Measurements from ENCODE around the gene CTIF.
A peak's percentile ranks its signal among the peaks of the same experiment; 100 is the strongest.
"Not testable (repeated sequence)": the region's sequence is repeated elsewhere in the genome, so short reads cannot be mapped to it uniquely, and the experiment has no call there.

CTIF gene

DNA sequence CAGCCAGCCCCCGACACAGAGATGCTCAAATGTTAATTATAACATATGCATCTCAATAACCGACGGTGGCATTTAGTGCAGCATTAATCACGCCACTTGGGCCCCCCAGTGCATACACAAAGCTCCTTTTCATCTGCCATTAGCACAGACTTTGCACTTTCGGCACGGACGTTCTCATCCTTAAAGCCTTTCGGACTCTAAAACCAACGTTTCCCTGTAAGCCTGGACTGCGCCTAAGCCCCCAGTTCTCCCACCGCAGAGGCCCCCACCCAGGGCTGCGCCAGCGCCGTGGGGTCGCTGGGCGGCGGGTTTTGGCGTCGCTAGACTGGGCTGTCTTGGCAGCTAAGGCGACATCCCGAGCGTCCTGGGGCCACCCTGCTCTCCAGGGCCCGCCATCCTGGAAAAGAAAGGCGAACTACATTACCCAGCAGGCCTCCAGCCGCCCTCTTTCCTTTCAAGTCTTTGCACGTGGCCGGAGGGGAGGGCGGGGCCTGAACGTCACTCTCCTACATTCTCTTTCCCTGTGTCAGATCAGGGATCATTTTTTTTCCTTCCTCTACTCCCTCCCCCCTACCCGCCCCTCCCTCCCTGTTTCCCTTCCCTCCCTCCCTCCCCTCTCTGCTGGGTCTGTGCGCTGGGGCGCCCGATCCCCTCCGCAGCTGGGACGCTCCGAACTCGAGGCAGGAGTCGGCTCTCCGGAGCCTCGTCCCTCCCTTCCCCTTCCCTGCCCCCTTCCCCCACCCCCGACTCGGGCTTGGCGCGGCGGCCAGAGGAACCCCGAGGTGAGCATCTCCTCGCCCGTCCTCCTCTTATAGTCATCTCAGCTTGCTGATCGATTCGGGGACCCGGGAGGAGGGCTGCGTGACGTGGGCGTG lies at the start of gene CTIF:
TSS of gene CTIF (plus strand) at position 501 of the 875 bp plus-strand sequence. CDS start 80,535 bp downstream, outside the sequence.
- DNase-seq: peak; percentile 57

DNA sequence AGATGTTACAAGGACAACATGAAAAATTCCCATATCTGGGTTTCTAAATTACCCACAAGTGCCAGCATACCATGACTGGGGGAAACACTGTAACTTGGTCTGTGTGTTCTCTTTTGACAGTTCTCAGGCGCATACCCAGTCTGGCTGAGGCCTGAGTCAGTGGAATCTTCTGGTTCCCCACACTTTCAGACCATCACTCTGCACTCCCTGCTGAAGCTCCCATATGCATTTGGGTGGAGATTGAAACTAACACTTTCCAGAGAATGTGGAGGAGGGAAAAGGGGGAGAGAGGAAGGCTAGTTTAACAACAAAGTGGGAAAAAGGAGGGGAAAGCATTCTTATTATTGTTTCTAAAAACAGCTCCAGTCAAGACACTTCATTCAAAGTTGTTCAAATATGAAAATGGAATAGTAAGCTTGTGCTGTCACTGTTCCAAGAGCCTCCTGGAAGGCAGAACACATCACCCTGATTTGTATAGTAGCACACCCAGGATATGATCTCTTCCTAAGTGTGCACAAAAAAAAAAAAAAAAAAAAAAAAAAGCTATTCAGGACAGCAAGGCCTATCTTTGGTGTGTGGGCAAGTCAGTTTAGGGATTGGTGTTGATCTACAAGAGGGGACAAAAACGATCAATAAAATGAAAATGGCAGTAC lies 48.1 kb upstream of the CTIF start:
- DNase-seq: no peak

DNA sequence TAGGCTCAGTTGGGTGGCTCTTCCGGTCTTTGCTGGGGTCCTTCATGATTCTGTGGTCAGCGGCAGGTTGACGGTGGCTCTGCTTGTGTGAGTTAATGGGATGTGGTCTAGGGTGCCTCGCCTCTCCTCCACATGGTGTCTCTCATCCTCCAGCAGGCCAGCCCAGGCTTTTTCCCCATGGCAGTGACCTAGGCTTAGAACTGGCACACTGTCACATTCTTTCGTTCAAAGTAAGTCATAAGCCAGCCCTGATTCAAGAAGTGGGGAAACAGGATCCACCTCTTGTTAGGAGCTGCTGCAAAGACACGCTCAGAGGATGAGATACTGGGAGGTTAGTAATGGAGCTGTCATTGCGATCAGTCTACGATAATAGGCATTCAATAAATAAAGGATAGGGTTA lies 46.0 kb upstream of the CTIF start:
- no peak for DNase-seq

DNA sequence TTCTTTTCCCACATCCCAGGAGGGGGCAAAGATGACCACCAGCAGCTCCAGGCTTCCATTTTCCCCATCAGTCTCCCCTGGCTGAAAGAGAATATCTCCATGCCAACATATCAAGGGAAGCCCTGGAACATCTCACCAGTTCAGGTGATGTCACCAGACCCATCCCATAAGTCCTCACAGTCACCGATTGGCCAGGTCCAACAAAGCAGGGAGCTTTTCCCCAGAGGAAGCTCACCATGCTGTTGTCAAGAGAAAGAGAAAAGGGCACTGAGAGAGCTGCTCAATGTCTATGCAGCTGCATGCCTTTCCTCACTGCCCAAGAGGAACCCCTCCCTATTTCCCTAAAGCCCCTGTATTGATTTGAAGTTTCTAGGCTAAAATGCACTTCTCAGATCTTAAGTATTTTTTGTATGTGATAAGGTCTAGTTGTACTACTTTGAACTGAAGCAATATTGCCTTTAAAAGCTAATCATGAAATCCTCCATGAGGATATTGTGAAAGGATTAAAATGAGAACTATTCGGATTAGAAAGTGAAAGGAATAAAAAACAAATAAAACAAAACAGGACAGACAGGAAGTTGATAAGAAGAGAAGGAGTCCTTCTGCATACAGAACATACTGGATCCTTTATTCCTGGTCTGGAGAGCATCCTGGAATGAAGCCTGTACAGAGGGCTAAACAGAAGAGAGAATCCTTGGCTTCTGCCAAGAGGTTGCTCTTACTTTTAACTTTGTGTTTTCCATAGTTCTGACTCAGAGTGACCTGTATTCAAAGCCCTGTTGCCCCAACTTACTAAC lies 45.2 kb upstream of the CTIF start:
- DNase-seq: no peak

DNA sequence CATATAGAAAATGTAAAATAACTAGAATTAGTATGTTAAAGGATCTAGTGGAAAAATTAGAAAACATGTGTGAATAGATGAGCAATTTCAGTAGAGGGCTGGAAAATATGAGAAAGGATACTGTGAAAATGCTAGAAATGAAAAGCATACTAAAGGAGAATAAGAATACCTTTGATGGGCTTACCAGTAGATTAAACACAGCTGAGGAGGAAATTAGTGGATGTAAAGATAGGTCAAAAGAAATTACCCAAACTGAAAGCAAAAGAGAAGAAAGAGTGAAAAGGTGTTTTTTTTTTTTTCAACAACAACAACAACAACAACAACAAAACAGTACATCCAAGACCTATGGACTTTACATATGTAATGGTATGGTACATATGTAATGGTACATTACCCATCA lies 41.0 kb upstream of the CTIF start:
- no peak for DNase-seq

DNA sequence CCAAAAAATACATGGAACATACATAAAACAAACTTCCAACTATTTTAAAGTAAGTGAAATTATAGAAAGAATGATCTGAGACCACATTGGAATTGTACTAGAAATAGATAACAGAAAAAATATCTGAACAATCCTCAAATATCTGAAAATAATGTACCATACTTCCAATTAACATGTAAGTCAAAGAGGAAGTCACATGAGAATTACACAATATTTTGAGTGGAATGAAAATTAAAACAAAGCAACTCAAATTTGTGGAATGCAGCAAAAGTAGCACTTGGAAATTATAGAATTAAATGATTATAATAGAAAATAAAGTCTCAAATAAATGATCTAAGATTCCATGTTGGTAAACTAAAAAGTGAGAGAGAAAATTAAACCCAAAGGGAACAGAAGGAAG lies 38.3 kb upstream of the CTIF start:
- no peak for DNase-seq

DNA sequence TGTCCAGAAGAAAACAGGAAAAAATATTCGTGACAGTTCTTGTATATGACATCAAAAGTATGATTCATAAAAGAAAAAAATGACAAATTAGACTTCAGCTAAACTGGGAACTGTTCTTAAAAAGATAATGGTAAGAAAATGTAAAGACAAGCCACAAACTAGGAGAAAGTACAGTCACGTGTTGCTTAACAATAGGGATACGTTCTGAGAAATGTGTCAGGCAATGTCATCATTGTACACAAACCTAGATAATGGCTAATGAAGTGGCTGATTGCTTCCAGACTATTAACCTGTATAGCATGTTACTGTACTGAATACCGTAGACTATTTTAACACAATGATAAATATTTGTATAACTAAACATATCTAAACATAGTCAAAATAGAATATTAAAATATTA lies 35.9 kb upstream of the CTIF start:
- DNase-seq: no peak

DNA sequence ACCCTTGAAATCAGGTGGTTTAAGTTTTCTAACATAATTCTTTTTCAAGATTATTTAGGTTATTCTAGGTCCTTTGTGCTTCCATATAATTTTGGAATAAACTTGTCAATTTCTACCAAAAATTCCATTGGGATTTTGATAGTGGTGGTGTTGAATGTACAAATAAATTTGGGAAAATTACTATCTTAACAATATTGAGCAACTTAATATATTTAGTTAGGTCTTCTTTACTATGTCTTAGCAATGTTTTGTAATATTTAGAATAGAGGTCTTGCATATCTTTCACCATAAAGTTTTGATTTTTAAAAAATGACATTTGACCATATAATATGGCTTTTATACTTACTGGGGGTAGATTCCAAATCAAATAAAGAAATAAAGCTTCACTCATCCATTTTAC lies 34.0 kb upstream of the CTIF start:
- DNase-seq: no peak

DNA sequence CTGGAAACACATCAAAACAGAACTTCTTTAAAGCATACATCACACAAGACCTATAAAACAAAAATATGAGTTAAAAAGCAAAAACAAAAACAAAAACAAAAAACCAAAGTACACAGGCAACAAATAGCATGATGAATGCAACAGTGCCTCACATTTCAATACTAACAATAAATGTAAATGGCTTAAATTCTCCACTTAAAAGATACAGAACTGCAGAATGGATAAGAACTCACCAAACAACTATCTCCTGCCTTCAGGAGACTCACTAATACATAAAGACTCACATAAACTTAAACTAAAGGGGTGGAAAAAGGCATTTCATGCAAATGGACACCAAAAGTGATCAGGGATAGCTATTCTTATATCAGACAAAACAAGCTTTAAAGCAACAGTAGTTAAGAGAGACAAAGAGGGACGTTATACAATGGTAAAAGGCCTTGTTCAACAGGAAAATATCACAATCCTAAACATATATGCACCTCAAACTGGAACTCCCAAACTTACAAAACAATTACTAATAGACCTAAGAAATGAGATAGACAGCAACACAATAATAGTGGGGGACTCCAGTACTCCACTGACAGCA lies 31.8 kb upstream of the CTIF start:
- DNase-seq: not testable (repeated sequence)

DNA sequence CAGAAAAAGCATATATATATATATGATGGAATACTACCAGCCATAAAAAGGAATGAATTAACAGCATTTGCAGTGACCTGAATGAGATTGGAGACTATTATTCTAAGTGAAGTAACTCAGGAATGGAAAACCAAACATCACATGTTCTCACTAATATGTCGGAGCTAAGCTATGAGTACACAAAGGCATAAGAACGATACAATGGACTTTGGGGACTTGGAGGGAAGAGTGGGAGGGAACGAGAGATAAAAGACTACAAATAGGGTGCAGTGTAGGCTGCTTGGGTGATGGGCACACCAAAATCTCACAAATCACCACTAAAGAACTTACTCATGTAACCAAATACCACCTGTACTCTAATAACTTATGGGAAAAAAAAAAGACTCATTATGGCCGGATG lies 26.3 kb upstream of the CTIF start:
- DNase-seq: not testable (repeated sequence)

DNA sequence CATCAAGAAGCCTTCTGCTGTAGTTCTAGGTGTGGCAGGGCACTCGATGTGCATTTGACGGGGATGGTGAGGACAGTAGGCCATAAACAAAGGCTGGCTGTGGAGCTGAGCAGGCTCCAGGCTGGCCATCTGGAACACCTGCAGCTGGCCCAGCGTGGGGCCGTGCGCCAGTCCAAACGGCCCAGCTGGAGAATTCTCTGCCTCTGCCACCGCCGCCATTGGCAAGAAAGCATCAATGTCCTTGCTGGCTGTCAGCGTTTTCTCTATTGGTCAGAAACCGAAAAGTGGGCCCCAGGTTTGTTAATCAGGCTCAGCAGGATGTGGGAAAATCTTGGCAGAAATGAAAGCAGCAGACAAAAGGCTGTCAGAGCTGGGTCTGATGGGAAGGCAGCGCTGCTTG lies 24.0 kb upstream of the CTIF start:
- DNase-seq: no peak

DNA sequence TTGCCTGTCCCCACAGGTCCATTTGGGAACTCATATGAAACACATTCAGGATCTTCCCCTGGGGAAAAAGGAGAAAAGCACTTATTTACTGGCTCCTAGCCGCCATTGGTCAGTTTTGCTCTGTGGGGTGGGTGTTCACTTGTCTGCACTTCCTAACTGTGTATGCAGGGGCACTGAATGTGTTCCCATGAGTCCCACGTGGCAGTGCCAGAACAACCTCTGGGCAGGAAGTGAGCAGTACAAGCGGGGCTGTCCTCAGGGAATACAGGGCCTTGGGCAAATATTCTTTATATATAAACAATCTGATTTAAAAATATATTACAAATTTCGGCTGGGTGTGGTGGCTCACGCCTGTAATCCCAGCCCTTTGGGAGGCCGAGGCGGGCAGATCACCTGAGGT lies 21.8 kb upstream of the CTIF start:
- no peak for DNase-seq

DNA sequence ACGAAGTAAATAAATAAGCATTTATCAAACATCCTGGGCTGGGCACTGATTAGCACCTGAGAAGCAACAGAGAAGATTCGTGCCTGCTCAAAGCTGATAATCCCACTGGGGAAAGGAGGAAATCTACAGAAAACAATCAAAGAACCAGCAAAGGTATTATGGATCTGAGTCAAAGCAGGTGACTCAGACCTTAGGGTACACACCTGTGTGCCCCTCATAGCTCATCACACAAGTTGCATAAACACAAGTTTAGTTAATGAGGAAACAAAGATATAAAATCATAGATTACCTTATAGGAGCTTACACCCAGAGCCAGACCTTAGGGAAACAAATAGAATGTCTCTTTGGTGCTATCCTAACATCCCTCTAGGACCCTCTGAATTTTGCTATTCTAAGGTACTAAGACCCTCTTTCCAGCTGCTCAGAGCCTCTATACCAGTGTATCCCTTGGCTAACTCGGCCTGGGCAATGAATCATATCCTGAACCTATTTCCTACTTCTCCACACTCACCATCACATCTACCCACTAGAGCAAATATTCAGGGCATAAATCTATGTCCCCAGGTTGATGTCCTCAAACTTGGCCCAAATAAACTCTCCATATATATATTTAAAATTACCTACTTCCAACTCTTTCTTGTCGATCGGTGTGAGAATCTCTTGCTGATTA lies 19.3 kb upstream of the CTIF start:
- DNase-seq: no peak

DNA sequence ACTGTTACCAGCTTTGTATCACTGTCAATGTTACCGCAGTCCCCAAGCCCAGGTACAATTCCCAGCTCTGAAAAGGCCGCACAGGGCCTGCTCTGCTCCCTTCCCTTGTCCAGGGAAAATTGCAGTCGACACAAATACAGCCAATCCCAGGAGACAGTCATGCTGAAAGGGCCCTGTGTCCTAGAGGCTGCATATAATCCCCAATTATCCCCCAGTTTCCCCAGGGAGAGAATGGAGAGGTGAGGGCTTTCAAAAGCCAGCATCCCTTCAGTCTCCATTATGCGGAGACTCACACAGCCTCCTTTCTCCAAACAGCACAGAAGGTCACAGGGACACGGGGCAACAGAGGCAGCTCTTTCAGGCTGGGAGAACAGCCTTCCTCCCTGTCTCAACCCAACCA lies 17.1 kb upstream of the CTIF start:
- DNase-seq: no peak

DNA sequence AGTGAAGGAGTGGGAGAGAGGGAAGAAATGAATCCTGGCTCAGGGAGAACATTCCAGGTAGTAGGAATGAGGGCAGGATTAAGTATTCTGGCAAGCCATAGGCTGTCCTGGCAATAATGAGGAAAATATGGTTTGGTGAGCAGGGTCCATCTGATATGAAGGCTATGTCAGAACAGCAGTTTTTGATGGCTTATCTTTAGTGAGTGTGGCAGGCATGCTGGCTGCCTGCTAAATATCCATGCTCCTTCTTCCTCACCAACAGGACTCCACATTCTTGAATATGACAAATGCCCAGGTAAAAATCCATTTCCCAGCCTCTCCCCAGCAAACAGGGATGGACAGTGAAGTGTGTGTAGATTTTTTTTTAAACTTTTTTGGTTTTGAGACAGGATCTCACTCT lies 13.2 kb upstream of the CTIF start:
- no peak for DNase-seq

DNA sequence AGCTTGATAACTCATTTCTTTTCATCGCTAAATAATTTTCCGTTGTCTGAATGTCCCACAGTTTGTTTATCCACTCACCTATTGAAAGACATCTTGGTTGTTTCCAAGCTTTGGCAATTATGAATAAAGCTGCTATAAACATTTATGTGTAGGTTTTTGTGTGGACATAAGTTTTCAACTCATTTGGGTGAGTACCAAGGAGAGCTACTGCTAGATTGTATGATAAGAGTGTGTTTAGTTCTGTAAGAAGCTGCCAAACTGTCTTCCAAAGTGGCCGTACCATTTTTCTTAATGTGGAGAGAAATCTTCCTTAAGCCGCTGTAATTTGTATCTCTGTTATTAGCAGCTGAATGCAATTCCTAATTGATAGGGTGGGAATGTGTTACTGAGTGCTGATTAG lies 11.4 kb upstream of the CTIF start:
- DNase-seq: no peak

DNA sequence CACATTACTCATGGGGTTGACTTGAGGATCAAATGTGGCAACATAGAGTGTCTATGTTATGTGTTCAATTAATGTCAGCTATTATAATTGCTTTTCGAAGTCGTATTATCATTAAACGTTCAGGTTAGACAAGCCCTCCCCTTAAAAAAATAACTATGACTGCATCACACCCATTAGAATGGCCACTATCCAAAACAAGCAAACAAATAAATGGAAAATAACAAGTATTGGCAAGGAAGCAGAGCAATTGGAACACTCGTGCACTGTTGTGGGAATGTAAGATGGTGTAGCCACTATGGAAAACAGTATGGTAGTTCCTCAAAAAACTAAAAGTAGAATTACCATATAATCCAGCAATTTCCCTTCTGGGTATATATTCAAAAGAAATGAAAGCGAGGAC lies 10.0 kb upstream of the CTIF start:
- DNase-seq: no peak

DNA sequence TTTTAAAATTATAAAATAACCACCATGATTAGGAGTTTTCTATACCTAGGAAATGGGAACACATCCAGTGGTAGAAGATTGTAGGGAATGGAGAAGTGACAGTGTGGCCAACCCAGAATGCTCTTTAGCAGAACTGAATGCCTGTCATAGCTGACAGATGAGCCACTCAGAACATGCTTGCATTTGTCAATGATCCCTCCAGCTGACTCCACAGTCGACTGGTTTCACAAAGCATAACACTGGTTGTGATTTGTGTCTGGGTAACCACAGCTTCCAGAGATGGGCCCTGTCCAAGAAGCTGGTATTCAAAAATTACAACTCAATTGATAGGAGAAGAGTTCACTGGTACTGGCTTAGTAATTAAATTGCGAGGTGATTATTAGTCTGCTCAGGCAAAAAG lies 9.0 kb upstream of the CTIF start:
- no peak for DNase-seq

DNA sequence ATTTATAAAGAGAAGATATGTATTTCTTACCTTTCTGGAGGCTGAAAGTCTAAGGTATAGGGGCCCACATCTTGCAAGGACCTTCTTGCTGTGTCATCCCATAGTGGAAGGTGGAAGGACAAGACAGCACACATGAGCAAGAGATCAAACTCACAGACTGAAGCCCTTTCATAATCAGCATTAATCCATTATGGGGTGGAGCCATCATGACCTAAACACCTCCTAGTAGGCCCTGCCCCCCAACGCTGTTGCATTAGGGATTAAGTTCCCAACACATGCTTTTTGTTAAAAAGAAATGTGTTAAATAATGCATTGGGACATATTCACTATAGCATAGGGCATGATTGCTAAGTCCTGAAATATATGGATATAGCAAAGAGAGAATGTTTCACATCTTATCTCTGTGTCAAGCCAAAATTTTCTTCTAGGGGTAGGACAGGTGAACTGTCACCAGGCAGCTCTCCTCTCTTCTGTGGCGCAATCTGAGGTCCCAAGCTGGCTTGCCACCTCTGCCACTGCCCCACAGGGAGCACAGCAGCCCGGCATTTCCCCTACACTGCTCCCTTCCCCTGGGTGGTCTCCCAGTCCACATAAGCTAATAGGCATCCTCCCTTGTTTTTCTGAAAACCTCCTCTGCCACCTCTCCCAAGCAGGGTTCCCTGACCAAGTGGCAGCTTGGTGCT lies 8.3 kb upstream of the CTIF start:
- no peak for DNase-seq

DNA sequence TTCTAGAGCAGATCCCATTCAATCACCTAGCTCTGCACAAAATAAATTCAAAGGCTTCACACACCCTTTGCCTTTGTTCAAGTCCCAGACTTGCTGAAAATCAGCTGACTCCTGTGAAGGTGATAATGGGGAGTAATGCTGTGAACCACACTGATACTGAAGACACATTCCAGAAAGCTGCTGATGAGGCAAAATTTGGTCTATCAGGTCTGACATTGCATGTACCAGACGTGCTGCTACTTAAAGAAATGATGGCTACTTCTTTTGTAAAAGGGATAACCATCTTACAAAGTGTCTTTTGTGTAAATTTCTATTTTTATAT lies 7.8 kb upstream of the CTIF start:
- DNase-seq: no peak

DNA sequence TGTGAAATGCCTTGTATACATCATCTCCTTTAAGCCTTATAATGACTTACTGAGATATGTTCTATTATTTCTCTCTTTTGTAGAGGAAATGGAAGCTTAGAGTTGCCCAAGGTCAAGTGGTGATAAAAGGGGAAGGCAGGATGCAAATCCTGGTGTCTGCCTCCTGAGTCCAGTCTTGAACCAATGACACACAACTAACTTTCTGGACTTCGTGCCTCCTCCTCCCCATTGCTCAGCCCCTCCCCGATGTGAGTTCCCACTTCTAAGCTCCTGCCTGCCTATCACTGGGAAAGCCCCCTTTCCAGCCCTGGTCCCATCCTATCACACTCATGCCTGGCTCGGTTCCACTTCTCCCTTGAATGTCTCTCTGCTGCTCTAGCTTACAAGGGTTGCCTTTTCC lies 6.9 kb upstream of the CTIF start:
- no peak for DNase-seq

DNA sequence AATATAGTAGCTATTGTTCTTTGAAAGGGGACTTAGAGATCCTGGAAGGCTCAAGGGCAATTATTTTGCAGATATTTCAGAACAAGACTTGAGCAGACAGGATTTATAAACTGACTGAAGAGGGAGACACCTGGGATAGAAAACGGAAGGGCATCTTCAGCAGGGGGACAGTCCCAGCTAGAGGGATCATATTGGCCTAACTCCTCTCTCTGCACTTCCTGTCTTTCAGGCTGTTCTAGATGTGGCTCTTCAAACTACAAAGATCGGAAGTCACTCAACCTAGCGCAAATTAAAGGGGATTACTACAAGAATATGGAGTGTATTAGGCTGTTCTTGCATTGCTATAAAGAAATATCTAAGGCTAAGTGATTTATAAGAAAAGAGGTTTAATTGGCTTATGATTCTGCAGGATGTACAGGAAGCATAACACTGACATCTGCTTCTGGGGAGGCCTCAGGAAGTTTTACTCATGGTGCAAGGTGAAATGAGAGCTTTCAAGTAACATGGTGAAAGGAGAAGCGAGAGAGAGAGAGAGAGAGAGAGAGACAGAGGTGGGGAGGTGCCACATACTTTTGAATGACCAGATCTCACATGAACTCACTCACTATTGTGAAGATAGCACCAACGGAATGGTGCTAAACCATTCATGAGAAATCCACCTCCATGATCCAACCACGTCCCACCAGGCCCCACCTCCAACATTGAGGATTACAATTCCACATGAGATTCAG lies 5.3 kb upstream of the CTIF start:
- DNase-seq: no peak

Measured in activated CD4-positive, CD25-positive, alpha-beta regulatory T cell treated with anti-CD3 and anti-CD28 coated beads, Interleukin-2, amount 50 U/mL, for 72 hours (primary cell).